Heart right ventricle (tissue), 16 donors: ENCODE data around the gene LGALS7. TPM values are rescaled to one million over a fixed set of nuclear protein-coding genes. Genes with fewer than 3 reads are reported as not detected.
A peak's percentile ranks its signal among the peaks of the same experiment; 100 is the strongest.

Source experiments
- ATAC-seq, 8 donors: fragments of 200-7000 bp; cut with Tn5 transposase; one replicate each; pipeline ENCODE4 v1.9.1; 2020; ENCODE audit warnings: mild to moderate bottlenecking in 8 of 8, moderate library complexity in 8 of 8, moderate number of reproducible peaks in 1 of 8
- DNase-seq, 2 donors: peaks; one replicate each; pipeline ENCODE4 v3.0.0-alpha.2; 2020
- H3K27ac ChIP-seq, 10 donors: fragments of 200-600 bp; sonication (generic) in 2 of 10; one replicate each; pipeline versions ENCODE4 v1.5.0 to v1.8.0; 2020 to 2022; ENCODE audit warnings: mild to moderate bottlenecking in 3 of 10
- H3K27me3 ChIP-seq, 7 donors: fragments of 200-600 bp; one replicate each; pipeline ENCODE4 v1.8.0; 2021 to 2022; ENCODE audit warnings: mild to moderate bottlenecking in 2 of 7
- H3K36me3 ChIP-seq, 9 donors: fragments of 200-600 bp; sonication (generic) in 1 of 9; one replicate each; pipeline versions ENCODE4 v1.5.0 to v1.8.0; 2020 to 2022; ENCODE audit warnings: mild to moderate bottlenecking in 2 of 9
- H3K4me1 ChIP-seq, 9 donors: fragments of 200-600 bp; sonication (generic) in 1 of 9; one replicate each; pipeline versions ENCODE4 v1.5.0 to v1.8.0; 2020 to 2022; ENCODE audit warnings: mild to moderate bottlenecking in 4 of 9
- H3K4me3 ChIP-seq, 10 donors: fragments of 200-600 bp; sonication (generic) in 2 of 10; one replicate each; pipeline versions ENCODE4 v1.5.0 to v1.8.0; 2020 to 2022; ENCODE audit warnings: mild to moderate bottlenecking in 7 of 10, moderate library complexity in 2 of 10
- H3K9me3 ChIP-seq, 11 donors: fragments of 200-600 bp in 10 of 11; sonication (generic) in 2 of 11; one replicate each; pipeline versions ENCODE4 v1.5.0 to v1.8.0; 2013 to 2022; ENCODE audit warnings: mild to moderate bottlenecking in 2 of 11, control low read depth in 1 of 11, moderate library complexity in 1 of 11
- WGBS, 2 donors: extraction: QIAGEN DNeasy Blood & Tissue Kit; methylation state at CpG; one replicate each; pipeline ENCODE4 v1.1.7; 2013; ENCODE audit warnings: inconsistent platforms in 1 of 2; 5-methylcytosine and 5-hydroxymethylcytosine counted together
- intact Hi-C, 10 donors: fragments of 100-400 bp; cut with DNase I; formaldehyde crosslinking; loops; one replicate each; pipeline versions ENCODE4 v1.11.1 to v1.14.2; 2022
- polyA plus RNA-seq, 2 donors: library from polyadenylated mRNA; stranded (reverse); fragments of 200-250 nt; gene quantifications; one replicate each; pipeline ENCODE4 v1.2.3, GENCODE V29; 2013
- total RNA-seq, 10 donors: library from RNA; stranded (reverse); fragmentation: NEBNext Ultra II Directional in 3 of 10; extraction: Animal tissue kit (Norgen Biotek cat#: 25700) in 3 of 10; gene quantifications; one replicate each; pipeline versions ENCODE4 v1.2.1 to v1.2.4, GENCODE V29; 2021 to 2023
- TF ChIP-seq, protein P1 (sequence below), 9 donors: fragments of 200-600 bp; sonication (generic) in 2 of 9; IDR thresholded peaks; one replicate each; pipeline versions ENCODE4 v1.5.0 to v1.8.0; 2021 to 2022; ENCODE audit warnings: antibody characterized with exemption in 9 of 9, mild to moderate bottlenecking in 5 of 9, moderate library complexity in 1 of 9
- donor health status: Arrhythmogenic right ventricular cardiomyopathy.
- donor health status: ischemic (EF 13 %, LVEDD 7.1; RV severe dilation, severe dysfunction).
- donor health status: healthy with polysubstance abuse.
- donor health status: DM: no; HTN: yes; CAD: no.
- donor health status: DM: no; HTN: no; CAD: no.
- donor health status: ischemic (EF 25% LVEDD 6.9; RV normal size, moderate dysfunction).
- donor health status: ischemic (EF 25% LVEDD 5.7; RV mildly dilated, moderate dysfunction).
- donor health status: healthy.
- donor health status: DM: yes; HTN: yes; CAD: no.
- donor health status: Ischemic cardiomyopathy.
- donor health status: ischemic (EF 35%, LVEDD 5.7; RV mildly dilated, moderate dysfunction).
- donor health status: nonischemic (EF 11% LVEDD 7.7; RV severe dilation, severe dysfunction).
- donor health status: DM: yes; HTN: yes; CAD: no.
- donor health status: PGD.
- donor health status: ischemic (EF 29% LVEDD 5.4; RV normal size, mild dysfunction).
- donor health status: nonischemic (EF 23%, LVEDD 6.1; RV moderate dilation, normal function).

Gene LGALS7
- total and polyA plus RNA-seq, 12 donors = not detected

GRCh38 chr19:38806371-38806770 is 33.1 kb upstream of the LGALS7 start:
- TF ChIP-seq, protein P1, sequence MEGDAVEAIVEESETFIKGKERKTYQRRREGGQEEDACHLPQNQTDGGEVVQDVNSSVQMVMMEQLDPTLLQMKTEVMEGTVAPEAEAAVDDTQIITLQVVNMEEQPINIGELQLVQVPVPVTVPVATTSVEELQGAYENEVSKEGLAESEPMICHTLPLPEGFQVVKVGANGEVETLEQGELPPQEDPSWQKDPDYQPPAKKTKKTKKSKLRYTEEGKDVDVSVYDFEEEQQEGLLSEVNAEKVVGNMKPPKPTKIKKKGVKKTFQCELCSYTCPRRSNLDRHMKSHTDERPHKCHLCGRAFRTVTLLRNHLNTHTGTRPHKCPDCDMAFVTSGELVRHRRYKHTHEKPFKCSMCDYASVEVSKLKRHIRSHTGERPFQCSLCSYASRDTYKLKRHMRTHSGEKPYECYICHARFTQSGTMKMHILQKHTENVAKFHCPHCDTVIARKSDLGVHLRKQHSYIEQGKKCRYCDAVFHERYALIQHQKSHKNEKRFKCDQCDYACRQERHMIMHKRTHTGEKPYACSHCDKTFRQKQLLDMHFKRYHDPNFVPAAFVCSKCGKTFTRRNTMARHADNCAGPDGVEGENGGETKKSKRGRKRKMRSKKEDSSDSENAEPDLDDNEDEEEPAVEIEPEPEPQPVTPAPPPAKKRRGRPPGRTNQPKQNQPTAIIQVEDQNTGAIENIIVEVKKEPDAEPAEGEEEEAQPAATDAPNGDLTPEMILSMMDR (IDR thresholded peaks at IDR 0.05) = no peak
- Histone ChIP-seq H3K4me3 (no peak overlapping the region), H3K27me3 (no peaks in the 10 kb centered on the region), H3K36me3 (peaks cover 0 to 7% (median 0%) of the 10 kb centered on the region in 9 donors), H3K4me1 (peaks cover 0 to 10% (median 0%) of the 10 kb centered on the region in 9 donors), H3K9me3 (no peaks in the 10 kb centered on the region), H3K27ac (no peak overlapping the region)
- WGBS, 2 donors = 92 to 98% methylated on average over 6 of the region's 6 CpGs
- ATAC-seq (no peak), DNase-seq (no peak)
- intact Hi-C loops = no loop called here

- peak overlapping the region in 6 of 10 donors; percentile 1 to 57 (median 40) for H3K27ac ChIP-seq
- 45 to 56% methylated on average over 1 of the region's 1 CpG for WGBS, 2 donors
- TF ChIP-seq, protein P1 (IDR thresholded peaks at IDR 0.05) = no peak
- peaks cover 0 to 7% (median 0%) of the 10 kb centered on the region in 9 donors for H3K36me3 ChIP-seq
- peak in 4 of 8 donors; percentile 51 to 80 (median 70) for ATAC-seq
- no peak for DNase-seq
- H3K4me1 ChIP-seq = peaks cover 0 to 10% (median 0%) of the 10 kb centered on the region in 9 donors
- no peak overlapping the region for H3K4me3 ChIP-seq
- intact Hi-C loops = no loop called here
- H3K9me3 ChIP-seq = no peaks in the 10 kb centered on the region
- H3K27me3 ChIP-seq = no peaks in the 10 kb centered on the region
Measured at GRCh38 chr19:38805180-38805579, 31.9 kb upstream of the LGALS7 start.

DNA sequence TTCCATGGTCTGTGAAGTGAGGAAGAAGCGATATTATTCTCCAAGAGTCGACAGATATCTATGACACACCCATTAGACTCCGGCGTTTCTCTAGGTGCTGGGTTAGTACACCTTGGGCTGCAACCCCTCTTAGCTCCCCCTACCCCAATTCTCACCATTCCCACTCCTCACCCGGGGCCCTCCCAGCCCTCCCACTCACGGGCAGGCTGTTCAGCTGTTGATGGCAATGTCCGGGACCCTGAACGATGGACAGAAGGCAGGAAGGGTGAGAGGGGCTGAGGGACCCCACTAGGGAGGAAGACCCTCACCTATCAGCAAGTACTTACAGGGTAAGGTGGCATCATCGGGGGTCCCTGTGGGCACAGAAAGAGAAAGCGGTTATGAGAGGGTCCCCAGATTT is 30.2 kb upstream of the LGALS7 start:
- DNase-seq = no peak
- Histone ChIP-seq H3K27me3 (no peaks in the 10 kb centered on the region), H3K4me3 (no peak overlapping the region), H3K36me3 (peaks cover 0 to 7% (median 0%) of the 10 kb centered on the region in 9 donors), H3K4me1 (peaks cover 0 to 10% (median 0%) of the 10 kb centered on the region in 9 donors), H3K27ac (no peak overlapping the region), H3K9me3 (no peaks in the 10 kb centered on the region)
- no peak for ATAC-seq
- TF ChIP-seq, protein P1 (IDR thresholded peaks at IDR 0.05) = no peak
- intact Hi-C loops = no loop called here
- WGBS, 2 donors = 91 to 92% methylated on average over 10 of the region's 10 CpGs

GRCh38 chr19:38801359-38802095 is 28.2 kb upstream of the LGALS7 start:
- no peak overlapping the region for H3K4me3 ChIP-seq
- 93 to 96% methylated on average over 12 of the region's 12 CpGs for WGBS, 2 donors

More at GRCh38 chr19:38801359-38802095, 28.2 kb upstream of the LGALS7 start:
- Histone ChIP-seq H3K27me3 (no peaks in the 10 kb centered on the region), H3K36me3 (peaks cover 0 to 7% (median 0%) of the 10 kb centered on the region in 9 donors), H3K9me3 (no peaks in the 10 kb centered on the region), H3K4me1 (peaks cover 0 to 10% (median 0%) of the 10 kb centered on the region in 9 donors), H3K27ac (no peak overlapping the region)
- no peak for ATAC-seq
- intact Hi-C loops = loop anchor here in 1 of 10 donors (2.0 kb wide), 1 partner anchor 23 kb away; no protein-coding TSS in a partner anchor
- no peak for DNase-seq
- TF ChIP-seq, protein P1 (IDR thresholded peaks at IDR 0.05) = no peak
